ENCODE results near the gene HIRIP3.

GRCh38 chr16:30030841-30031413 lies 35.5 kb upstream of the HIRIP3 start, which contains the start of gene TLCD3B:
- TF ChIP-seq CTCF (IDR thresholded peaks at IDR 0.05) (no peak), ZFX (IDR thresholded peaks at IDR 0.05; ENCODE audit: borderline replicate concordance) (no peak)

All from 22Rv1 (cell line).